Kidney (tissue), 14 donors: ENCODE data around the gene POLR1A. TPM values are rescaled to one million over a fixed set of nuclear protein-coding genes. Genes with fewer than 3 reads are reported as not detected.

Experiments used
- DNase-seq, 5 donors: peaks; one replicate each; pipeline ENCODE4 v3.0.0-alpha.2; 2013 to 2020
- FAIRE-seq: peaks from 2 replicates; lab custom pipeline; 2012; peaks lifted over from hg19 to GRCh38; lab: Jason Lieb, UNC
- H3K27ac ChIP-seq, 2 donors: one replicate each; pipeline ENCODE4 v1.7.0; 2013; ENCODE audit warnings: low read depth in 2 of 2, low read length in 2 of 2, inconsistent platforms in 1 of 2
- H3K27me3 ChIP-seq: one replicate; pipeline ENCODE4 v1.7.1; 2013; ENCODE audit warnings: low read length, inconsistent platforms; ENCODE audit not compliant: control insufficient read depth, insufficient read depth
- H3K36me3 ChIP-seq, 3 donors: one replicate each; pipeline versions ENCODE4 v1.7.0 to v1.7.1; 2013; ENCODE audit warnings: low read length in 3 of 3, control low read depth in 1 of 3, inconsistent platforms in 1 of 3; ENCODE audit not compliant: insufficient read depth in 3 of 3, control insufficient read depth in 2 of 3
- H3K4me1 ChIP-seq, 3 donors: one replicate each; pipeline versions ENCODE4 v1.7.0 to v1.7.1; 2013; ENCODE audit warnings: low read length in 3 of 3, inconsistent platforms in 1 of 3, low read depth in 1 of 3; ENCODE audit not compliant: control insufficient read depth in 2 of 3, insufficient read depth in 2 of 3
- H3K4me3 ChIP-seq, 3 donors: one replicate each; pipeline versions ENCODE4 v1.7.0 to v1.8.1; 2013; ENCODE audit warnings: low read length in 3 of 3, control low read depth in 1 of 3, inconsistent platforms in 1 of 3
- H3K9ac ChIP-seq, 3 donors: one replicate each; pipeline versions ENCODE4 v1.7.0 to v1.7.1; 2013; ENCODE audit warnings: low read length in 3 of 3, control low read depth in 1 of 3, inconsistent platforms in 1 of 3
- H3K9me3 ChIP-seq, 3 donors: one replicate each; pipeline versions ENCODE4 v1.7.0 to v1.7.1; 2013; ENCODE audit warnings: low read length in 3 of 3, control low read depth in 1 of 3, inconsistent platforms in 1 of 3; ENCODE audit not compliant: control insufficient read depth in 2 of 3, insufficient read depth in 1 of 3
- CTCF ChIP-seq: IDR thresholded peaks from 3 replicates; pipeline ENCODE4 v1.5.1; 2012; ENCODE audit warnings: mild to moderate bottlenecking, moderate library complexity, borderline replicate concordance; ENCODE audit not compliant: insufficient read depth; ENCODE audit errors: extremely low read depth
- intact Hi-C: fragments of 100-400 bp; cut with DNase I; formaldehyde crosslinking; loops from one replicate; pipeline ENCODE4 v1.11.1; 2022
- polyA plus RNA-seq: library from polyadenylated mRNA; stranded (reverse); fragments of 350-450 nt; fragmentation: Illumina TruSeq; extraction: RNeasy Lipid Tissue Mini Kit (QIAGEN cat#74804); gene quantifications from one replicate; pipeline ENCODE4 v1.2.3, GENCODE V29; 2014; ENCODE audit warnings: low read depth, low replicate concordance; ENCODE audit not compliant: insufficient read depth
- total RNA-seq: library from RNA; stranded (reverse); fragmentation: NEBNext Ultra II Directional; extraction: Animal tissue kit (Norgen Biotek cat#: 25700); gene quantifications from one replicate; pipeline ENCODE4 v1.2.1, GENCODE V29; 2021
- donor health status: control.
- donor health status: control.
- donor health status: control.
- donor health status: control.
- donor health status: control.
- donor health status: DM: yes; HTN: yes; CAD: no.
- donor health status: Normal renal cell carcinoma (clear cell type).

The POLR1A gene
- total and polyA plus RNA-seq, 2 donors from 2014 or later = 3.4 to 33.7 TPM

- Histone ChIP-seq H3K36me3 (peaks cover 12 to 64% (median 36%) of the 10 kb centered on the region in 3 donors), H3K27me3 (no peaks in the 10 kb centered on the region), H3K4me1 (peaks cover 7 to 17% (median 14%) of the 10 kb centered on the region in 3 donors), H3K9ac (no peak overlapping the region), H3K27ac (no peak overlapping the region), H3K9me3 (no peaks in the 10 kb centered on the region), H3K4me3 (no peak overlapping the region)
- DNase-seq = peak in 1 of 5 donors; percentile 64
- no peak for TF ChIP-seq CTCF
- no peak for FAIRE-seq
- intact Hi-C loops = no loop called here
Measured at GRCh38 chr2:86031151-86031550, 74.5 kb downstream of the POLR1A start.

- H3K4me1 ChIP-seq = peaks cover 0 to 6% (median 2%) of the 10 kb centered on the region in 3 donors
- H3K9me3 ChIP-seq = no peaks in the 10 kb centered on the region
- intact Hi-C loops = no loop called here
- no peak for TF ChIP-seq CTCF
- no peak overlapping the region for H3K4me3 ChIP-seq
- DNase-seq (no peak), FAIRE-seq (no peak)
- no peak overlapping the region for H3K27ac ChIP-seq
- no peak overlapping the region for H3K9ac ChIP-seq
- peaks cover 12 to 64% (median 36%) of the 10 kb centered on the region in 3 donors for H3K36me3 ChIP-seq
- H3K27me3 ChIP-seq = no peaks in the 10 kb centered on the region
Measured at GRCh38 chr2:86029873-86030272, 75.8 kb downstream of the POLR1A start.

GRCh38 chr2:86028766-86029381 is 76.8 kb downstream of the POLR1A start:
- Histone ChIP-seq H3K4me3 (no peak overlapping the region), H3K9me3 (no peaks in the 10 kb centered on the region), H3K27me3 (no peaks in the 10 kb centered on the region), H3K36me3 (peaks cover 10 to 61% (median 33%) of the 10 kb centered on the region in 3 donors), H3K4me1 (peaks cover 0 to 6% (median 2%) of the 10 kb centered on the region in 3 donors), H3K27ac (peak overlapping the region in 1 of 2 donors; percentile 17), H3K9ac (no peak overlapping the region)
- intact Hi-C loops = no loop called here
- TF ChIP-seq CTCF = no peak
- peak in 2 of 5 donors; percentile 44 to 91 for DNase-seq
- FAIRE-seq = no peak
